22Rv1 (cell line): ENCODE data around the gene ELOVL6.
"Not testable (repeated sequence)": the region's sequence is repeated elsewhere in the genome, so short reads cannot be mapped to it uniquely, and the experiment has no call there.

Experiments used
- H3K27ac ChIP-seq: fragments of 450-650 bp; 2 replicates; pipeline ENCODE4 v1.5.1; 2017
- ZFX ChIP-seq: fragments of 450-650 bp; IDR thresholded peaks from 2 replicates; pipeline ENCODE4 v1.6.1; 2017; ENCODE audit warnings: antibody characterized with exemption, borderline replicate concordance
- TF ChIP-seq, protein P1 (sequence below): fragments of 450-650 bp; IDR thresholded peaks from 2 replicates; pipeline ENCODE4 v1.5.1; 2017; ENCODE audit warnings: mild to moderate bottlenecking

Gene ELOVL6

DNA sequence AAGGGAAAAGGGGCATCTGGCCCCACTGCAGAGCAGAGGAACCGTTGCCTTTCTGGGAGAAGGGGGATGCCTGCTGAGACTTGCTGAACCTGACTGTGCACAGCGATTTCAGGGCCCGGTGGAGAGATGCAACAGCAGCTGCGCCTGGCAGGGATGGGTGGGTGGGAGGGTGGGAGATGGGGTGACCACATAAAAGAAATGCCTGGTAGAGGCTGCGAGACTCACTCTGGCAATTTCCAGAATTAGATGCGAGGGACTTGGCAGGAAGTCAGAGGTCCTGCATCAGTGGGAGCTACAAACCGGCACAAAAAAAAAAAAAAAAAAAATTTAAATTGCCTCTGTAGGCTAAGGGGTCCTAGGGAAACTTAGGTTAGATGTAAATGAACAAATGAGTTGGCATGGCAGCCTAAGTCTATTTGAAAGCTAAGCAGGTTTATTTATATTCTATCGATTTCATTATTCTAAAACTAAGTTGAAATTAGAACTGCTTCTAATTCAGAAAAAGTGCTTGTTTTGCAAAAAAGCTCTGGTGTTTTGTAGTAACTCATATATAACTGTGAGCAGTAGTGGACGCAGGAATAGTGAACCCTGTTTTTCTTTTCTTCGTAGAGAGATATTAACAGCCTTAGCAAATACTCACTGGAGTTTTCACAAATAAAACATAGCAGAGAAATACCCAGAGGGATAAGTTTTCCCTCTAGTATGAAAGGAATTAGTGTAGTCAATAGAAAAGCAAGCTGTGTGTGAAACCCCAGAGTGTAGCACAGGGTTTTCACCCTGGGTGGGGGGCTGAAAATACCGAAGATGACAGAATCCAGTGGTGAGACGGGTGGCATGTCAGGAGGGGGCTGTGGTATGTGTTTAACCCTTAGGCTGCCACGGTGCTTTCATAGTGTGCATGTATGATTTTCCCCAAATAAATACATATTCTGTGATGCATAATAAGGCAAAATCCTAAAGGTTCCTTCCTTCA, 155.6 kb downstream of the ELOVL6 start:
- H3K27ac ChIP-seq: no peak overlapping the region
- no peak for TF ChIP-seq ZFX
- TF ChIP-seq, protein P1, sequence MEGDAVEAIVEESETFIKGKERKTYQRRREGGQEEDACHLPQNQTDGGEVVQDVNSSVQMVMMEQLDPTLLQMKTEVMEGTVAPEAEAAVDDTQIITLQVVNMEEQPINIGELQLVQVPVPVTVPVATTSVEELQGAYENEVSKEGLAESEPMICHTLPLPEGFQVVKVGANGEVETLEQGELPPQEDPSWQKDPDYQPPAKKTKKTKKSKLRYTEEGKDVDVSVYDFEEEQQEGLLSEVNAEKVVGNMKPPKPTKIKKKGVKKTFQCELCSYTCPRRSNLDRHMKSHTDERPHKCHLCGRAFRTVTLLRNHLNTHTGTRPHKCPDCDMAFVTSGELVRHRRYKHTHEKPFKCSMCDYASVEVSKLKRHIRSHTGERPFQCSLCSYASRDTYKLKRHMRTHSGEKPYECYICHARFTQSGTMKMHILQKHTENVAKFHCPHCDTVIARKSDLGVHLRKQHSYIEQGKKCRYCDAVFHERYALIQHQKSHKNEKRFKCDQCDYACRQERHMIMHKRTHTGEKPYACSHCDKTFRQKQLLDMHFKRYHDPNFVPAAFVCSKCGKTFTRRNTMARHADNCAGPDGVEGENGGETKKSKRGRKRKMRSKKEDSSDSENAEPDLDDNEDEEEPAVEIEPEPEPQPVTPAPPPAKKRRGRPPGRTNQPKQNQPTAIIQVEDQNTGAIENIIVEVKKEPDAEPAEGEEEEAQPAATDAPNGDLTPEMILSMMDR: no peak

DNA sequence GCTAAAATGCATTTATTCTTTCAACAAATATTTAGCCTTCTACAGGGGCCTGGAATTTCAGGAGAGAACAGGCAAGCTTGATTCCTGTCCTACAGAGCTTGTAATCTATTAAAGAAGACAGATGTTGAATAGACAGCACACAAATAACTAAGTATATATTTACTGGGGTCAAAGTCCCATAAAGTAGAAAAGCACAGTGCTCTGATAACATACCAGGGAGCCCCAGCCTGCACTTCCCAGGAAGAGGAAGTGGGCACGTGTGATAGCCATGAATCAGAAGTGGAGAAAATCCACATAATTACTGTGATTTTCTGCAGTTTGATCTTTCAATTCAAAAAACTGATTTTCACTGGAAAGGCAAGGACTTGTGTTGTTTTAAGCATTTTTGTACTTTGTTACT, 156.7 kb downstream of the ELOVL6 start:
- H3K27ac ChIP-seq: no peak overlapping the region
- no peak for TF ChIP-seq ZFX
- TF ChIP-seq, protein P1: no peak

DNA sequence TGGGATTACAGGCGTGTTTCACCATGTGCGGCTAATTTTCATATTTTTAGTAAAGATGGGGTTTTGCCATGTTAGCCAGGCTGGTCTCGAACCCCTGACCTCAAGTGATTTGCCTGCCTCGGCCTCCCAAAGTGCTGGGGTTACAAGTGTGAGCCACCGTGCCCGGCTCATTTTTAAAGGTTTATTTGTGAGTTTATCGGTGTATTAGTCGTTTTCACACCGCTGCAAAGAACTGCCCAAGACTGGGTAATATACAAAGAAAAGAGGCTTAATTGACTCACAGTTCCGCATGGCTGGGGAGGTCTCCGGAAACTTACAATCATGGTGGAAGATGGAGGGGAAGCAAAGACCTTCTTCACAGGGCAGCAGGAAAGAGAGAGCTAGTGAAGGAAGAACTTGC, 159.3 kb downstream of the ELOVL6 start:
- H3K27ac ChIP-seq: not testable (repeated sequence)

DNA sequence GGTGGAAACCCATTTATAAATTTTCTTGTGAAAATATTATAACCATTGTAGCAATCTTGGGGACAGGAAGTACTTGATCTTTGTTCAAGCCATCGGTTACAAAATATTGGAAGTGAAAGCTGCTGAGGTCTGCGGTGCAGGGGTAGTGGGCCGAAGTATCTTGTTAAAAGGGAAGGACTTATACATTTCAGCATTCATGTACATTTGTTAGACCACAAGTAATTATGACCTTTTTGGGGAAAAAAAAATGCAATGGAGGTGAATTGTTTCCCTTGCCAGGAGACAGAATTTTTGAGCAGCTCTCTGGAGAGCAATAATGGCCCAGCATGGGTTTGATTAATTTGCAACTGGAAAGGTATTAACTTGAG, 164.4 kb downstream of the ELOVL6 start:
- no peak overlapping the region for H3K27ac ChIP-seq

DNA sequence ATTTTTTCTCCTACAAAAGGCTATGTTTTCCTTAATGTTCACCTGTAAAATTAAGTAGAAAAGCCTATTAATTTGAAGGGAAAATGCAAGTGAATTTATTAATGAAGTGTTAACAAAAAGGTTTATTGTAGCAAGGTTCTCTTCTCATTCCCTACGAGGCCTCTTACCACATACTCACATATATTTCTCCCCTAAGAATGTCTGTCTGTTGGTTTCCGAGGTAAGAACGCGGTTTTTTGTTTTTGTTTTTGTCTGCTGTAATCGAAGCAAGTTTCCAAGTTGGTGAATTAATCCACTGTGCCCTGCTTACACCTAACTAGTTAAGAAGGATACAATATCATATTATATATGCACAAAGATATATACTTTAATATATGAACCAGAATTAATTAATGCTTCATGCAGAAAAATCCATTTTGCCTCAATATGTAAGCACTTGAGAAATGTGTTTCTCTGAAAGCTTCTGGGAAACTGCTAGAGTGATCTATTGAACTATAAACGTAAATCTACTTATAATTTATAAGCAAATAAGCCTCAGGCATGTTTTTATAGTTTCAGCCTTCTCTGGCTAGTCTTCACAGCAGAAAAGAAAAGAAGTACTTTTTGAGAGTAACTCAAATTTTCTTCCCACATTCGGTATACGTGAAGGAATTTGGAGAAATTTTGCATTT, 164.9 kb downstream of the ELOVL6 start:
- H3K27ac ChIP-seq: no peak overlapping the region
- no peak for TF ChIP-seq ZFX
- TF ChIP-seq, protein P1: no peak

More for the DNA sequence above, 164.4 kb downstream of the ELOVL6 start:
- TF ChIP-seq, protein P1: no peak
- TF ChIP-seq ZFX: no peak

DNA sequence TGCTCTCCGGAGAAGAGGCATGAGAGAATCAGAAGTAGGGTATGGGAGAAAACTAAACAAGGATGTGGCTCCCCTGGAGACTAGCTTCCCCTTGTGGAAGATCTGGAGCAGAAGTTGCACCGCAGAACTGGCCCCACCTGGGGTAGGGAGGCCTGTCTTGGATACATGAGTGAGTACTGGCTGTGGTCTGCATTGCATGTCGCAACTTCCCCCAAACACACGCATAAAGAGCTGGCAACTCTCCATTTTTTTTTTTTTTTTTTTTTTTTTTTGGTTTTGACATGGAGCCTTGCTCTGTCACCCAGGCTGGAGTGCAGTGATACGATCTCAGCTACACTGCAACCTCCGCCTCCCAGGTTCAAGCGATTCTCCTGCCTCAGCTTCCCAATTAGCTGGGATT, 165.8 kb downstream of the ELOVL6 start:
- no peak overlapping the region for H3K27ac ChIP-seq
- TF ChIP-seq ZFX: no peak
- TF ChIP-seq, protein P1: no peak

DNA sequence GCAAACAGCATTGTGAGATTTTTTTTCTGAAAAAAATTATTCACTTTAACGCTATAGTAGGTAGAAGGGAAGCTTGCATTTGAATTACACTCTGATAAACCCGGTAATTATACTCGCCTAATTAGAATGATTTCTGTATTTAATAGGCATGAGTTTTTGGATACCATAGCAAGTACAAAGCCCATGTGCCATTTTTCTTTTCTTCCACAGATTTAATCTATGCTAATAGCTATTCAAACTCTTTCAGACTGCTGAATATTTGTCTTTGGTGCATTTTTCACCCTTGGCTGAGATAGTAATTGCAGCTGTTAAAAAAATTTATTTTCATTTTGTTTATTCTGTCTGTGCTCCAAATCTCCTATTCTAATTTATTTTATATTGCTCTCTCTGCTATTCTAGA, 172.7 kb downstream of the ELOVL6 start:
- TF ChIP-seq, protein P1: no peak
- no peak for TF ChIP-seq ZFX
- H3K27ac ChIP-seq: no peak overlapping the region
